KOPT-K1 (cell line): ENCODE data around the gene SGSH.
"Not testable (repeated sequence)": the region's sequence is repeated elsewhere in the genome, so short reads cannot be mapped to it uniquely, and the experiment has no call there.

Experiments used
- H3K27ac ChIP-seq: fragments of 200-600 bp; sonication (generic); 2 replicates; pipeline ENCODE4 v1.5.1; 2016; ENCODE audit warnings: antibody characterized with exemption, mild to moderate bottlenecking, low read depth, low read length; ENCODE audit not compliant: poor library complexity, severe bottlenecking
- H3K36me3 ChIP-seq: fragments of 200-600 bp; sonication (generic); 2 replicates; pipeline ENCODE4 v1.5.1; 2017; ENCODE audit warnings: antibody characterized with exemption, mild to moderate bottlenecking, low read length, moderate library complexity; ENCODE audit not compliant: insufficient read depth
- H3K9me3 ChIP-seq: fragments of 200-600 bp; sonication (generic); 2 replicates; pipeline ENCODE4 v1.5.1; 2017; ENCODE audit warnings: antibody characterized with exemption, low read length, mild to moderate bottlenecking; ENCODE audit not compliant: insufficient read depth, poor library complexity, severe bottlenecking

SGSH gene

DNA sequence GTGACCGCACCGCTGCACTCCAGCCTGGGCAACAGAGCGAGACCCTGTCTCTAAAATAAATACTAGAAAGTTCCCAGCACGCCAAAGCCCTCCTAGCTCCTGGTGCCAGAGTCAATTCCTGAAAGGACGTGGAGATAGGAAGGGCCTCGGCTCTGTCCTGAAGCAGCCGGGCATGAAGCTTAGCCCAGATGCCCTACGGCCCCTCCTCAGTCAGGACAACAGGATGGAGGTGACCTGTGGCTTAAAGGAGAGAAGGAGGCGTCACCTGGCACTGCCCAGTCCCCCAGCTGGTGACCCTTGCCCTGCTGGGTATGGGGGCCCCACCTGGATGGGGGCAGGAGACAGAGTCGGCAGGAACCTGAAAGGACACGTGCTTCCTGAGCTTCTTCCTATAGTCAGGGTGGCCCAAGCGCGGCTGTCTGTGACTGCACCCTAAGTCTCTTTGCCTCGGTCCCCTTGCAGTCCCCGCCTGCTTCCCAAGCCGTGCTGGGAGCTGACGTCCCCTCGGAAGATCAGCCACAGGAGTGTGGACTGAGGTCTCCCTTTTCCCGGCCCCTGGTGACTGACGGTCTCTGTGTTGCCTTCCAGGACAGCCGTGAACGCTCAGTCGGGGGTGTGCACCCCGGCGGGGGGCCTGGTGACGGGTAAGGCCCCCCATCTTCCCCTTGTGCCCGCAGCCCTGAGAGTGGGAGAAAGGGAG is 25.6 kb upstream of the SGSH start:
- Histone ChIP-seq H3K36me3 (no peaks in the 10 kb centered on the region), H3K9me3 (no peaks in the 10 kb centered on the region), H3K27ac (no peak overlapping the region)

DNA sequence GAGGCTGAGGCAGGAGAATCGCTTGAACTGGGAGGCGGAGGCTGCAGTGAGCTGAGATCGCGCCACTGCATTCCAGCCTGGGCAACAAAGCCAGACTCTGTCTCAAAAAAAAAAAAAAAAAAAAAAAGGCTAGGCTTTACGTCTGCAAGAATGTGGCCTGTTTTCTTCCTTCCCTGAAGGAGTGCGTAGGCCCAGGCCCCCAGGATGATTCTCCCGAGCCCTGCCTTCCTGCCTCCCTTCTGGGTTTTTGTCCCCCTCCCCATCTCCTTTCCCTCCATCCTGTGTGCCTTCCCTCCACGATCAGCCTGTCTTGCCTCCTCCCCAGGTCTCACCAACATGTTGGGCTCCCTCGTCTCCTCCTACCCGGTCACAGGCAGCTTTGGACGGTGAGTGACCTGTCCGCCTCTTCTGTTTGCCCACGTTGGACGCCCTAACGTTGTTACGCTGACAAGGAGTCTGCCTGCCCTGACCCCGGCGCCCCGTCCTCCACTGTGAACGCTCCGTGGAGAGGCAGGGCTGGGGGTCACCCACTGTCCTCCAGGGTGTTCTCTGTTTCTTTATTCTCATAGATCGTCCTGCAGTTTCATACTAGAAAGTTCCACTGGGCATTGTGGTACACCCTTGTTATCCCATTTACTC is 24.9 kb upstream of the SGSH start:
- Histone ChIP-seq H3K9me3 (no peaks in the 10 kb centered on the region), H3K36me3 (no peaks in the 10 kb centered on the region), H3K27ac (no peak overlapping the region)

DNA sequence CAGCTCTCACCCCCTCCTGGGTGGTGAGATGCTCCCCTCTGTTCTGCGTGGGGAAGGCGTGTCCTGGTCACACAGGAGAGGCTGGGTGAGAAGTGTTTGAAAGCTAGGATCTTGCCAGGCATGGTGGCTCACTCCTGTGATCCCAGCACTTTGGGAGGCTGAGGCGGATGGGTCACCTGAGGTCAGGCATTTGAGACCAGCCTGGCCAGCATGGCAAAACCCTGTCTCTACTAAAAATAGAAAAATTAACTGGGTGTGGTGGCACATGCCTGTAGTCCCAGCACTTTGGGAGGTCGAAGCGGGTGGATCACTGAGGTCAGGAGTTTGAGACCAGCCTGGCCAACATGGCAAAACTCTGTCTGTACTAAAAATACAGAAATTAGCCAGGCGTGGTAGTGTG is 24.3 kb upstream of the SGSH start:
- not testable (repeated sequence) for H3K9me3 ChIP-seq, H3K36me3 ChIP-seq, H3K27ac ChIP-seq

DNA sequence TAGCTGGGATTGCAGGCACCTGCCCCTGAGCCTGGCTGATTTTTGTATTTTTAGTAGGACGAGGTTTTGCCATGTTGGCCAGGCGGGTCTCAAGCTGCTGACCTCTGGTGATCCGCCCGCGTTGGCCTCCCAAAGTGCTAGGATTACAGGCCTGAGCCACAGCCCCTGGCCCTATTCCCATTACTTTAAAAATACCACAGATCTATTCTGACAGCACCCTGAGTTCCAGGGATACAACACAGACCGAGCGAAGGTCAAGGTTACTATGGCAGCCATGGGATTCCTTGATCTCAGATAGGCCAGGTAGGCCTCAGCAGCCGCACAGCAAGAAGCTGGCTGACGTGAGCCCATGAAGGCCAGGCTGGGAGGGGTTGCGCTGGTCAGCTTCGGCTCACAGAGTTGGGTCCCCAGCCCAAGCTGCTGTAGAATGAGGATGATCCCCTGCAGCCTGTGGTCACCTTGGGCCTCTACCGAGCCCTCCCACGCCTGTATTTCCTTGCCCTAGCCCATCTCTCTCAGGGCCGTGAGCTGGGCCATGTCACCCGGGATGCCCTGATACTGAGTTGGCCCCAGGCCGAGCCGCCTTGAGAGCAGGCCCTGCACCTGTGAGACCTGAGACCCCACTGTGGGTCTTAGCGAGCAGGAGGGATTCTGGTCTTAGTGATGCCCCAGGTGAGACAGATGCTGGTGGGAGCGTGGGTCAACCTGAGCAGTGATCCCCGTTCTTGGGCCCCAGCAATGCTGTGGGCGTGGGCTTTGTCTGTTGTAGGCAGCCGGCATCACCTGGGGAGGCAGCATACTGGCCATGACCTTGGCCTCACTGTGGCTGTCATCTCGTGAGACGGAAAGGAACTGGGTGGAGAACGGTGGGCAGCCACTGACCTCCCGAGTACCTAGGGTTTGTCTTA is 23.6 kb upstream of the SGSH start:
- Histone ChIP-seq H3K36me3 (no peaks in the 10 kb centered on the region), H3K27ac (no peak overlapping the region), H3K9me3 (no peaks in the 10 kb centered on the region)

DNA sequence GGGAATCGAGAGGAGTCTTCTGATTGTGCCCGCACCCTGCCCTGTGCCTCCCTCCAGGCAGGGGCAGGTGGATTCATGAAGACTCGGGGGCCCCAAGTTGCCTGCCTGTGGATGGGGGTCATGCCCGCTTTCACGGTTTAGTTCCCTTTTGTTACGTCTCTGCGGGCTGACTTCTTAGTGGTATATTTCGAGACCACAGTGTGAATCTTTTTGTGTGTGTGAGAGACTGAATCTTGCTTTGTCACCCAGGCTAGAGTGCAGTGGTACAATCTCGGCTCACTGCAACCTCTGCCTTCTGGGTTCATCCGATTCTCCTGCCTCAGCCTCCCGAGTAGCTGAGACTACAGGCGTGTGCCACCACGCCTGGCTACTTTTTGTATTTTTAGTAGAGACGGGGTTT is 22.4 kb upstream of the SGSH start:
- H3K9me3 ChIP-seq, result no peaks in the 10 kb centered on the region
- no peak overlapping the region for H3K27ac ChIP-seq
- no peaks in the 10 kb centered on the region for H3K36me3 ChIP-seq

- Histone ChIP-seq H3K36me3 (no peaks in the 10 kb centered on the region), H3K9me3 (peaks cover 23% of the 10 kb centered on the region), H3K27ac (no peak overlapping the region)
Observed at GRCh38 chr17:80237386-80237785, 17.3 kb upstream of the SGSH start.

- Histone ChIP-seq H3K36me3 (no peaks in the 10 kb centered on the region), H3K9me3 (peaks cover 27% of the 10 kb centered on the region), H3K27ac (no peak overlapping the region)
Observed at GRCh38 chr17:80236911-80237310, 16.8 kb upstream of the SGSH start.

- H3K36me3 ChIP-seq, result no peaks in the 10 kb centered on the region
Observed at GRCh38 chr17:80233202-80233601, 13.1 kb upstream of the SGSH start.

GRCh38 chr17:80232438-80232837 is 12.3 kb upstream of the SGSH start:
- no peaks in the 10 kb centered on the region for H3K36me3 ChIP-seq
- H3K9me3 ChIP-seq, result peaks cover 27% of the 10 kb centered on the region
- H3K27ac ChIP-seq, result no peak overlapping the region

More at GRCh38 chr17:80233202-80233601, 13.1 kb upstream of the SGSH start:
- no peak overlapping the region for H3K27ac ChIP-seq
- H3K9me3 ChIP-seq, result peaks cover 27% of the 10 kb centered on the region

DNA sequence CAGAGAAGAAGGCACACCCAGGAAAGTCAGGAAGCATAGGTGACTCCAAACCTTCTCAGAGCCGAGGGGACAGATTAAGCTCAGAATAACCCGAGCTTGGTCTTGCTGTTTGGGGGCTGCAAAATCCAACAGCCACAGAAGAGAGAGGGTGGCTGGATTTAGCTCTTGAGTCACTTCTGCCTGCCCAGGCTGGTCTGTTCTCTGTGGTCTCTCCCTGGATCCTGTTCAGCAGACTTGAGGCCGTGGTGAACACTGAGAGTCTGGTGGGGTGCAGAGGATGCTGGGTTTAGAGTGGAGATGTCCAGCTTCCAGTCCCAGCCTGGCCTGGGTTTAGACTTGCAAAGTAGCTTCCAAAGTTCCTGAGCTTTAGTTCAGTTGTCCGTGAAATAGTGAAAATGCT is 8.9 kb upstream of the SGSH start:
- Histone ChIP-seq H3K9me3 (peaks cover 21% of the 10 kb centered on the region), H3K36me3 (no peaks in the 10 kb centered on the region), H3K27ac (no peak overlapping the region)

- Histone ChIP-seq H3K27ac (no peak overlapping the region), H3K9me3 (peaks cover 15% of the 10 kb centered on the region), H3K36me3 (no peaks in the 10 kb centered on the region)
Observed at GRCh38 chr17:80228477-80228876, 8.3 kb upstream of the SGSH start.

DNA sequence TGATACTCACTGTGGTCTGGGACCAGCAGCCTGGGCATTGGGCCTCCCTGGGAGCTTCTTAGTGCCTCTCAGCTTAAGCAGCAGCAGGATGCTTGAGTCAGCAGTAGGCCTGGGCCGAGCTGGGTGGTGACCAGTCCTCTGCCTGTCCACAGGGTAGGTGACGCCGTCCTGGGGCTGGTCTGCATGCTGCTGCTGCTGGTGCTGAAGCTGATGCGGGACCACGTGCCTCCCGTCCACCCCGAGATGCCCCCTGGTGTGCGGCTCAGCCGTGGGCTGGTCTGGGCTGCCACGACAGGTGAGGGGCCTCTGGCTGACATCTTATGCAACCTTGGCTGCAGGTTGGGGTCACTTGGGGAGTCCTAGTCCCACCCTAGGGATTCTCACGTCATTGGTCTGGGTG is 7.5 kb upstream of the SGSH start:
- no peaks in the 10 kb centered on the region for H3K36me3 ChIP-seq

DNA sequence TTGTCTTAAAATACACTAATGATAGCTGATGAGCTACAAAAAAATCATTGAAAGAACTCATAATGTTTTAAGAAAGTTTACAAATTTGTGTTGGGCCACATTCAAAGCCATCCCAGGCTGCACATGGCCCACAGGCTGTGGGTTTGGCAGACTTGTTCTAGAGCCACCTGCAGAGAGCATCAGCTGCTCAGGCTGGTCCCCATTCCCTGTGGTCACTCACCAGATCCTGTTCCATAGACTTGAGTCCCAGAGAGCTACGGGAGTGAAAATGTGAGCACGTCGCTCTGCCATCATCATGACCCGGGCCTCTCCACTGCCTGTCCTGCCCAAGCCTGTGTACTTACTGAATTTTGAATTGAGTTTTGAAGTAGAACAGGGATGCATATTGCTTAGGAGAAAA is 7.0 kb upstream of the SGSH start:
- Histone ChIP-seq H3K27ac (no peak overlapping the region), H3K36me3 (no peaks in the 10 kb centered on the region), H3K9me3 (peaks cover 2% of the 10 kb centered on the region)

More for the DNA sequence above, 7.5 kb upstream of the SGSH start:
- Histone ChIP-seq H3K27ac (no peak overlapping the region), H3K9me3 (peaks cover 7% of the 10 kb centered on the region)

- no peaks in the 10 kb centered on the region for H3K9me3 ChIP-seq
- no peak overlapping the region for H3K27ac ChIP-seq
- no peaks in the 10 kb centered on the region for H3K36me3 ChIP-seq
Observed at GRCh38 chr17:80225230-80225629, 5.1 kb upstream of the SGSH start.

- Histone ChIP-seq H3K9me3 (no peaks in the 10 kb centered on the region), H3K36me3 (no peaks in the 10 kb centered on the region), H3K27ac (no peak overlapping the region)
Observed at GRCh38 chr17:80224683-80225082, 4.5 kb upstream of the SGSH start.
